HG02642 (cell line): ENCODE results near the gene NUTM2E.
"Not testable (repeated sequence)": the region's sequence is repeated elsewhere in the genome, so short reads cannot be mapped to it uniquely, and the experiment has no call there.

Experiments
- ATAC-seq: cut with Tn5 transposase; IDR thresholded peaks from one replicate; pipeline ENCODE4 v1.9.1; 2021; ENCODE audit warnings: mild to moderate bottlenecking; ENCODE audit not compliant: unreplicated experiment, poor library complexity

Gene NUTM2E

GRCh38 chr10:79826496-79827215 lies at the start of gene NUTM2E:
Gene NUTM2E, plus strand, starts transcription at chr10:79826739. Its CDS starts 15,002 bp downstream, at chr10:79841741.
- peak; percentile 96 for ATAC-seq

GRCh38 chr10:79777997-79778396 lies 48.5 kb upstream of the NUTM2E start:
- not testable (repeated sequence) for ATAC-seq

GRCh38 chr10:79779310-79779938 lies 47.1 kb upstream of the NUTM2E start:
- ATAC-seq = peak; percentile 89

GRCh38 chr10:79779992-79780391 lies 46.5 kb upstream of the NUTM2E start:
- ATAC-seq = not testable (repeated sequence)

GRCh38 chr10:79781584-79781983 lies 45.0 kb upstream of the NUTM2E start:
- not testable (repeated sequence) for ATAC-seq

GRCh38 chr10:79787455-79787952 lies 39.0 kb upstream of the NUTM2E start:
- ATAC-seq = not testable (repeated sequence)

GRCh38 chr10:79789351-79789750 lies 37.2 kb upstream of the NUTM2E start:
- peak; percentile 69 for ATAC-seq

- ATAC-seq = not testable (repeated sequence)
Measured at GRCh38 chr10:79791906-79792517, 34.5 kb upstream of the NUTM2E start.

- ATAC-seq = not testable (repeated sequence)
Measured at GRCh38 chr10:79799337-79799736, 27.2 kb upstream of the NUTM2E start.

- not testable (repeated sequence) for ATAC-seq
Measured at GRCh38 chr10:79805857-79806256, 20.7 kb upstream of the NUTM2E start.

- not testable (repeated sequence) for ATAC-seq
Measured at GRCh38 chr10:79811895-79812294, 14.6 kb upstream of the NUTM2E start.

- not testable (repeated sequence) for ATAC-seq
Measured at GRCh38 chr10:79816290-79816689, 10.2 kb upstream of the NUTM2E start.

GRCh38 chr10:79823387-79823786 lies 3.2 kb upstream of the NUTM2E start:
- ATAC-seq = not testable (repeated sequence)

- peak; percentile 33 for ATAC-seq
Measured at GRCh38 chr10:79825587-79826011, 940 bp upstream of the NUTM2E start.

GRCh38 chr10:79826131-79826495 lies 426 bp upstream of the NUTM2E start:
- not testable (repeated sequence) for ATAC-seq

GRCh38 chr10:79833833-79834232 lies 7.3 kb downstream of the NUTM2E start:
- ATAC-seq = not testable (repeated sequence)

- not testable (repeated sequence) for ATAC-seq
Measured at GRCh38 chr10:79835891-79836290, 9.4 kb downstream of the NUTM2E start.

- ATAC-seq = not testable (repeated sequence)
Measured at GRCh38 chr10:79836891-79837290, 10.4 kb downstream of the NUTM2E start.

GRCh38 chr10:79838441-79838840 lies 11.9 kb downstream of the NUTM2E start:
- not testable (repeated sequence) for ATAC-seq

- not testable (repeated sequence) for ATAC-seq
Measured at GRCh38 chr10:79853191-79853854, 26.8 kb downstream of the NUTM2E start.
